Measurements from ENCODE around the gene SLCO6A1.
A peak's percentile ranks its signal among the peaks of the same experiment; 100 is the strongest.
"Not testable (repeated sequence)": the region's sequence is repeated elsewhere in the genome, so short reads cannot be mapped to it uniquely, and the experiment has no call there.

The SLCO6A1 gene

GRCh38 chr5:102528600-102528999 is 29.8 kb upstream of the SLCO6A1 start:
- H3K36me3 ChIP-seq (replicated peaks; ENCODE audit: low read depth, low read length) = no peaks in the 10 kb centered on the region
- no peaks in the 10 kb centered on the region for H3K27me3 ChIP-seq (ENCODE audit: low read depth, low read length)
- no peak overlapping the region for H3K9ac ChIP-seq (ENCODE audit: low read length)
- no peaks in the 10 kb centered on the region for H4K20me1 ChIP-seq (ENCODE audit: insufficient read depth, low read length)
- peaks cover 6% of the 10 kb centered on the region for H3K4me1 ChIP-seq (ENCODE audit: low read length)
- no peaks in the 10 kb centered on the region for H3K9me3 ChIP-seq (ENCODE audit: insufficient read depth, low read length)
- no peak overlapping the region for H3K27ac ChIP-seq (ENCODE audit: low read length)
- no peak for TF ChIP-seq CTCF (IDR thresholded peaks at IDR 0.05; ENCODE audit: low read depth, low read length)
- no peak for TF ChIP-seq EZH2phosphoT487 (IDR thresholded peaks at IDR 0.05; ENCODE audit: low read depth)
- H3K4me2 ChIP-seq (ENCODE audit: low read length) = no peak overlapping the region
- no peak overlapping the region for H2AFZ ChIP-seq (ENCODE audit: low read depth, low read length)
- H3K79me2 ChIP-seq (ENCODE audit: low read length) = no peaks in the 10 kb centered on the region
- no peak overlapping the region for H3K4me3 ChIP-seq (ENCODE audit: low read length)

DNA sequence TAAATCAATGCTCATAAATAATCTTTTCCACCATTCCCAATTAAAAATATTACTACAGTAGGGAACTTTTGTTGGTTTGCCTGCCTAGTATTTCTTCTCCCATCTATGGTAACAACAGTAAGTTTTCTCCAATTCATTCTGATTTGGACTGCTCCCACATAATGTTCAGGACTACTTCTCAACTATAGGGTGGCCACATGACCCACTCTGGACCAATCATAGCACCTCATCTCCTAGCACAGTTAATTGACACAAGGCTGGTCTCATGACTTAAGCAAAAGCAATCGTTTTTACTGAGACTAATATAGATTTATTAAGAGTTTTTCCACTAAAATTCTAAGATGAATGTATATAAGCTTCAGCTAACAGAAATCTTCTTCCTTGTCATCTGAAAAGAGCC is 28.7 kb upstream of the SLCO6A1 start:
- Histone ChIP-seq H3K9ac (ENCODE audit: low read length) (no peak overlapping the region), H3K79me2 (ENCODE audit: low read length) (no peaks in the 10 kb centered on the region), H3K27me3 (ENCODE audit: low read depth, low read length) (no peaks in the 10 kb centered on the region), H3K9me3 (ENCODE audit: insufficient read depth, low read length) (no peaks in the 10 kb centered on the region), H3K27ac (ENCODE audit: low read length) (no peak overlapping the region), H3K36me3 (replicated peaks; ENCODE audit: low read depth, low read length) (no peaks in the 10 kb centered on the region), H3K4me3 (ENCODE audit: low read length) (no peak overlapping the region), H4K20me1 (ENCODE audit: insufficient read depth, low read length) (no peaks in the 10 kb centered on the region), H3K4me1 (ENCODE audit: low read length) (peaks cover 12% of the 10 kb centered on the region), H2AFZ (ENCODE audit: low read depth, low read length) (no peak overlapping the region), H3K4me2 (ENCODE audit: low read length) (no peak overlapping the region)
- no peak for TF ChIP-seq CTCF (IDR thresholded peaks at IDR 0.05; ENCODE audit: low read depth, low read length)
- no peak for TF ChIP-seq EZH2phosphoT487 (IDR thresholded peaks at IDR 0.05; ENCODE audit: low read depth)

GRCh38 chr5:102523541-102524175 is 24.9 kb upstream of the SLCO6A1 start:
- Histone ChIP-seq H3K36me3 (replicated peaks; ENCODE audit: low read depth, low read length) (no peaks in the 10 kb centered on the region), H2AFZ (ENCODE audit: low read depth, low read length) (no peak overlapping the region), H3K27ac (ENCODE audit: low read length) (no peak overlapping the region), H4K20me1 (ENCODE audit: insufficient read depth, low read length) (no peaks in the 10 kb centered on the region), H3K4me1 (ENCODE audit: low read length) (peaks cover 12% of the 10 kb centered on the region), H3K27me3 (ENCODE audit: low read depth, low read length) (no peaks in the 10 kb centered on the region), H3K79me2 (ENCODE audit: low read length) (no peaks in the 10 kb centered on the region), H3K9me3 (ENCODE audit: insufficient read depth, low read length) (no peaks in the 10 kb centered on the region), H3K4me3 (ENCODE audit: low read length) (peak overlapping the region; percentile 24; the same call in 1 of the 2 replicates), H3K9ac (ENCODE audit: low read length) (no peak overlapping the region), H3K4me2 (ENCODE audit: low read length) (peak overlapping the region; percentile 49)
- TF ChIP-seq EZH2phosphoT487 (IDR thresholded peaks at IDR 0.05; ENCODE audit: low read depth) = no peak
- no peak for TF ChIP-seq CTCF (IDR thresholded peaks at IDR 0.05; ENCODE audit: low read depth, low read length)

DNA sequence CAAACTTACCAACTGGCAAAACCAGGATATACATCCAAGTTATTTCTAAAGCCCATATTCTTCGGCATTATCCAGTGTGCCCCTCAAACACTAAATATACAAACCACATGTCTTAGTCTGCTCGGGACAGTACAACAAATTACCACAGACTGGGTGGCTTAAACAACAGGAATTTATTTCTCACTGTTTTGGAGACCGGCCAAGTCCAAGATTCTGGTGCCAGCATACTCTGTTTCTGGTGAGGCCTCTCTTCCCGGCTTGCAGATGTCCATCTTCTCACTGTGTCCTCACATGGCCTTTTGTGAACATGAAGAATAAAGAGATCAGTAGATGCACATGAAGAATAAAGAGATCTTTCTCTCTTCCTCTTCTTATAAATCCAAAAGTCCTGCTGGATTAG is 12.9 kb upstream of the SLCO6A1 start:
- H3K9ac ChIP-seq (ENCODE audit: low read length) = no peak overlapping the region
- H3K36me3 ChIP-seq (replicated peaks; ENCODE audit: low read depth, low read length) = no peaks in the 10 kb centered on the region
- H4K20me1 ChIP-seq (ENCODE audit: insufficient read depth, low read length) = no peaks in the 10 kb centered on the region
- no peaks in the 10 kb centered on the region for H3K27me3 ChIP-seq (ENCODE audit: low read depth, low read length)
- no peak overlapping the region for H3K4me3 ChIP-seq (ENCODE audit: low read length)
- no peak overlapping the region for H3K27ac ChIP-seq (ENCODE audit: low read length)
- H3K9me3 ChIP-seq (ENCODE audit: insufficient read depth, low read length) = no peaks in the 10 kb centered on the region
- no peak for TF ChIP-seq EZH2phosphoT487 (IDR thresholded peaks at IDR 0.05; ENCODE audit: low read depth)
- TF ChIP-seq CTCF (IDR thresholded peaks at IDR 0.05; ENCODE audit: low read depth, low read length) = no peak
- H2AFZ ChIP-seq (ENCODE audit: low read depth, low read length) = no peak overlapping the region
- H3K79me2 ChIP-seq (ENCODE audit: low read length) = no peaks in the 10 kb centered on the region
- H3K4me1 ChIP-seq (ENCODE audit: low read length) = no peaks in the 10 kb centered on the region
- H3K4me2 ChIP-seq (ENCODE audit: low read length) = no peak overlapping the region

DNA sequence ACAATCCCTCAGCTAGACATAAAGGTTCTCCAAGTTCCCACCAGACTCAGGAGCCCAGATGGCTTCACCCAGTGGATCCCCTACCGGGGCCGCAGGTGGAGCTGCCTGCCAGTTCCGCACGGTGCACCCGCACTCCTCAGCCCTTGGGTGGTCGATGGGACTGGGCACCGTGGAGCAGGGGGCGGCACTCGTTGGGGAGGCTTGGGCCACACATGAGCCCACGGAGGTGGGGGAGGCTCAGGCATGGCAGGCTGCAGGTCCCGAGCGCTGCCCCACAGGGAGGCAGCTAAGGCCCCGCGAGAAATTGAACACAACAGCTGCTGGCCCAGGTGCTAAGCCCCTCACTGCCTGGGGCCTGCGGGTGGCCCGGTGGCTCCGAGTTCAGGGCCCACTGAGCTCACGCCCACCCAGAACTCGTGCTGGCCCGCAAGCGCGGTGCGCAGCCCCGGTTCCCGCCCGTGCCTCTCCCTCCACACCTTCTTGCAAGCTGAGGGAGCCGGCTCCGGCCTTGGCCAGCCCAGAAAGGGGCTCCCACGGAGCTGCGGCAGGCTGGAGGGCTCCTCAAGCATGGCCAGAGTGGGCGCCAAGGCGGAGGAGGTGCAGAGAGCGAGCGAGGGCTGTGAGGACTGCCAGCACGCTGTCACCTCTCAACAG is 7.4 kb downstream of the SLCO6A1 start:
- not testable (repeated sequence) for H3K4me1 ChIP-seq (ENCODE audit: low read length); H3K9ac ChIP-seq (ENCODE audit: low read length); H3K9me3 ChIP-seq (ENCODE audit: insufficient read depth, low read length); H3K79me2 ChIP-seq (ENCODE audit: low read length); H3K4me2 ChIP-seq (ENCODE audit: low read length); H3K27ac ChIP-seq (ENCODE audit: low read length); H2AFZ ChIP-seq (ENCODE audit: low read depth, low read length); H3K27me3 ChIP-seq (ENCODE audit: low read depth, low read length); H3K36me3 ChIP-seq (replicated peaks; ENCODE audit: low read depth, low read length); H4K20me1 ChIP-seq (ENCODE audit: insufficient read depth, low read length); H3K4me3 ChIP-seq (ENCODE audit: low read length)

All from OCI-LY3 (cell line).